HG02623 (cell line): ENCODE results near the gene EN1.

Experiments
- ATAC-seq: cut with Tn5 transposase; IDR thresholded peaks from one replicate; pipeline ENCODE4 v1.9.1; 2021; ENCODE audit warnings: moderate library complexity; ENCODE audit not compliant: unreplicated experiment

The EN1 gene

DNA sequence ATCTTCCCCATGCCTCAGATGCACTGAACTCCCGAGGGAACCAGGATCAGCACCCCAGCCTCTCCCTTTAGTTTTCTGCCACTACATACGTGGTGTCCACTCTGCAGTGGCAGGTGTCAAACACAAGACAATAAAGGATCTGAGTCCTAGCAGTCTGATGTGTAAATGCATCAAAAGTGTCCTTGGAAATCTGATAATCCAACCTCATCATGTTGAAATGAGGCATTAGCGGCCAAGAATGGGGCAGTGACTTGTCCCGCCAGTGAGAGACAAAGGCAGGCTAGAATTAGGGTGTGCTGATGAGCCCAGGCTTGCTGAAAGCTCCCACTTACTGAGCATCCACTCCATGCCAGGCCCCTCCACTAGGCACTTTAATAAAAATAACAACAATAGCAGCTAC is 52.9 kb downstream of the EN1 start:
- no peak for ATAC-seq
